ENCODE measurements around the gene YBX1. TPM values are rescaled to one million over a fixed set of nuclear protein-coding genes. Genes with fewer than 3 reads are reported as not detected.

The YBX1 gene
- total RNA-seq, 4 donors from 2014 or later, result 377 to 579 (median 441) TPM

GRCh38 chr1:42730002-42730401 is 47.8 kb downstream of the YBX1 start:
- no peaks in the 10 kb centered on the region for H3K27me3 ChIP-seq
- H3K27ac ChIP-seq, result no peak overlapping the region
- no peaks in the 10 kb centered on the region for H3K9me3 ChIP-seq
- TF ChIP-seq CTCF (IDR thresholded peaks at IDR 0.05), result no peak
- TF ChIP-seq EP300 (IDR thresholded peaks at IDR 0.05), result no peak
- no peak for TF ChIP-seq POLR2A (IDR thresholded peaks at IDR 0.05)
- H3K4me3 ChIP-seq, result no peak overlapping the region
- H3K4me1 ChIP-seq, result no peaks in the 10 kb centered on the region
- DNase-seq (ENCODE audit: low spot score in 2 of 2), result no peak
- WGBS, 2 donors, result 76 to 83% methylated on average over 3 of the region's 3 CpGs
- H3K36me3 ChIP-seq, result peaks cover 0 to 16% (median 0%) of the 10 kb centered on the region in 3 donors

GRCh38 chr1:42730988-42731387 is 48.8 kb downstream of the YBX1 start:
- Histone ChIP-seq H3K4me1 (peaks cover 0 to 7% (median 0%) of the 10 kb centered on the region in 4 donors), H3K36me3 (peaks cover 0 to 26% (median 0%) of the 10 kb centered on the region in 3 donors), H3K4me3 (no peak overlapping the region), H3K9me3 (no peaks in the 10 kb centered on the region), H3K27me3 (no peaks in the 10 kb centered on the region), H3K27ac (no peak overlapping the region)
- 62 to 71% methylated on average over 4 of the region's 4 CpGs for WGBS, 2 donors
- no peak for DNase-seq (ENCODE audit: low spot score in 2 of 2)
- TF ChIP-seq POLR2A (IDR thresholded peaks at IDR 0.05) (no peak), CTCF (IDR thresholded peaks at IDR 0.05) (no peak), EP300 (IDR thresholded peaks at IDR 0.05) (no peak)

- no peaks in the 10 kb centered on the region for H3K9me3 ChIP-seq
These were observed 49.4 kb downstream of the YBX1 start for GRCh38 chr1:42731585-42731984.

GRCh38 chr1:42732126-42732680 is 50.0 kb downstream of the YBX1 start:
- no peaks in the 10 kb centered on the region for H3K9me3 ChIP-seq
- WGBS, 2 donors, result 59 to 78% methylated on average over 10 of the region's 10 CpGs
- no peak for DNase-seq (ENCODE audit: low spot score in 2 of 2)

More at GRCh38 chr1:42731585-42731984, 49.4 kb downstream of the YBX1 start:
- WGBS, 2 donors, result 37 to 58% methylated on average over 3 of the region's 3 CpGs
- Histone ChIP-seq H3K4me3 (no peak overlapping the region), H3K27ac (no peak overlapping the region), H3K4me1 (peaks cover 0 to 13% (median 0%) of the 10 kb centered on the region in 4 donors), H3K27me3 (no peaks in the 10 kb centered on the region), H3K36me3 (peaks cover 0 to 27% (median 0%) of the 10 kb centered on the region in 3 donors)
- TF ChIP-seq POLR2A (IDR thresholded peaks at IDR 0.05) (no peak), EP300 (IDR thresholded peaks at IDR 0.05) (no peak), CTCF (IDR thresholded peaks at IDR 0.05) (no peak)
- no peak for DNase-seq (ENCODE audit: low spot score in 2 of 2)

GRCh38 chr1:42733415-42734200 is 51.4 kb downstream of the YBX1 start:
- no peak for DNase-seq (ENCODE audit: low spot score in 2 of 2)
- TF ChIP-seq CTCF (IDR thresholded peaks at IDR 0.05), result no peak
- no peak for TF ChIP-seq POLR2A (IDR thresholded peaks at IDR 0.05)
- no peak for TF ChIP-seq EP300 (IDR thresholded peaks at IDR 0.05)
- 80 to 83% methylated on average over 12 of the region's 12 CpGs for WGBS, 2 donors
- Histone ChIP-seq H3K9me3 (no peaks in the 10 kb centered on the region), H3K27ac (no peak overlapping the region), H3K4me1 (peaks cover 0 to 31% (median 0%) of the 10 kb centered on the region in 4 donors), H3K4me3 (no peak overlapping the region), H3K27me3 (no peaks in the 10 kb centered on the region), H3K36me3 (peaks cover 0 to 27% (median 0%) of the 10 kb centered on the region in 3 donors)

More at GRCh38 chr1:42732126-42732680, 50.0 kb downstream of the YBX1 start:
- Histone ChIP-seq H3K27me3 (no peaks in the 10 kb centered on the region), H3K4me1 (peaks cover 0 to 19% (median 0%) of the 10 kb centered on the region in 4 donors), H3K36me3 (peaks cover 0 to 27% (median 0%) of the 10 kb centered on the region in 3 donors), H3K27ac (peak overlapping the region in 1 of 4 donors; percentile 5), H3K4me3 (no peak overlapping the region)
- no peak for TF ChIP-seq POLR2A (IDR thresholded peaks at IDR 0.05)

Measured in tibial nerve (tissue), 4 donors.